WTC11 (cell line): ENCODE measurements around the gene FSHR. TPM values are rescaled to one million over a fixed set of nuclear protein-coding genes. Genes with fewer than 3 reads are reported as not detected.

ENCODE experiments used
- ATAC-seq: fragments of 200-7000 bp; cut with Tn5 transposase; 2 replicates; pipeline ENCODE4 v1.10.0; 2021; ENCODE audit warnings: mild to moderate bottlenecking, moderate library complexity
- CTCF ChIA-PET: fragments of 300-600 bp; sonication (Branson Sonifier 250); formaldehyde crosslinking; loops from one replicate; lab custom pipeline; 2021; ENCODE audit warnings: antibody characterized with exemption; lab: Charles Lee
- POLR2A ChIA-PET: fragments of 350-600 bp; sonication (Branson Sonifier 250); formaldehyde crosslinking; loops from one replicate; lab custom pipeline; 2021; ENCODE audit warnings: antibody characterized with exemption; lab: Charles Lee
- DNase-seq: peaks from one replicate; pipeline ENCODE4 v3.0.0; 2021; ENCODE audit warnings: low spot score
- H3K27ac Mint-ChIP-seq: 2 replicates; pipeline ENCODE4 v1.8.0; 2021; ENCODE audit warnings: mixed read lengths
- H3K27me3 Mint-ChIP-seq: 2 replicates; pipeline ENCODE4 v1.8.0; 2021; ENCODE audit warnings: low read depth, mild to moderate bottlenecking, moderate library complexity, mixed read lengths
- H3K36me3 Mint-ChIP-seq: 2 replicates; pipeline ENCODE4 v1.8.0; 2021; ENCODE audit warnings: mixed read lengths
- H3K4me1 Mint-ChIP-seq: 2 replicates; pipeline ENCODE4 v1.8.0; 2022; ENCODE audit warnings: mixed read lengths
- H3K4me3 Mint-ChIP-seq: 2 replicates; pipeline ENCODE4 v1.8.0; 2021; ENCODE audit warnings: mild to moderate bottlenecking, moderate library complexity, mixed read lengths
- H3K9me3 Mint-ChIP-seq: 2 replicates; pipeline ENCODE4 v1.8.0; 2021; ENCODE audit warnings: mixed read lengths
- CBFB ChIP-seq: sonication (generic); formaldehyde crosslinking; IDR thresholded peaks from 2 replicates; pipeline ENCODE4 v1.8.1; 2022; ENCODE audit warnings: mild to moderate bottlenecking, low read depth, missing genetic modification reagents
- CREB1 ChIP-seq: sonication (generic); formaldehyde crosslinking; IDR thresholded peaks from 2 replicates; pipeline ENCODE4 v1.8.0; 2023; ENCODE audit warnings: mild to moderate bottlenecking, missing genetic modification reagents
- EMX1 ChIP-seq: fragments of 250-450 bp; sonication (Bioruptor Pico); IDR thresholded peaks from 2 replicates; pipeline ENCODE4 v1.8.0; 2021; ENCODE audit warnings: mild to moderate bottlenecking
- FOXK1 ChIP-seq: sonication (generic); formaldehyde crosslinking; IDR thresholded peaks from 2 replicates; pipeline ENCODE4 v1.8.0; 2022; ENCODE audit warnings: mild to moderate bottlenecking, moderate library complexity, missing genetic modification reagents
- FOXP1 ChIP-seq: sonication (generic); formaldehyde crosslinking; IDR thresholded peaks from 2 replicates; pipeline ENCODE4 v1.8.0; 2022; ENCODE audit warnings: missing genetic modification reagents, mild to moderate bottlenecking, moderate library complexity, borderline replicate concordance
- GABPB1 ChIP-seq: sonication (generic); formaldehyde crosslinking; IDR thresholded peaks from 2 replicates; pipeline ENCODE4 v1.8.1; 2023; ENCODE audit warnings: mild to moderate bottlenecking, missing genetic modification reagents
- GTF2I ChIP-seq: fragments of 250-450 bp; sonication (Bioruptor Pico); conservative IDR thresholded peaks from 2 replicates; pipeline ENCODE4 v1.4.0; 2021; ENCODE audit warnings: mild to moderate bottlenecking
- JUN ChIP-seq: sonication (generic); formaldehyde crosslinking; IDR thresholded peaks from 2 replicates; pipeline ENCODE4 v1.8.0; 2023; ENCODE audit warnings: mild to moderate bottlenecking, missing genetic modification reagents
- KAT7 ChIP-seq: sonication (generic); formaldehyde crosslinking; IDR thresholded peaks from 2 replicates; pipeline ENCODE4 v1.8.1; 2023; ENCODE audit warnings: missing genetic modification reagents, mild to moderate bottlenecking, borderline replicate concordance
- MXD4 ChIP-seq: fragments of 250-450 bp; sonication (Bioruptor Pico); IDR thresholded peaks from 2 replicates; pipeline ENCODE4 v1.8.0; 2021; ENCODE audit warnings: mild to moderate bottlenecking, moderate library complexity, borderline replicate concordance
- NR3C1 ChIP-seq: sonication (generic); formaldehyde crosslinking; conservative IDR thresholded peaks from 2 replicates; pipeline ENCODE4 v1.8.1; 2023; ENCODE audit warnings: low read depth, mild to moderate bottlenecking, missing genetic modification reagents
- PRRX2 ChIP-seq: fragments of 250-450 bp; sonication (Bioruptor Pico); IDR thresholded peaks from 2 replicates; pipeline ENCODE4 v1.8.0; 2021; ENCODE audit warnings: mild to moderate bottlenecking
- RELA ChIP-seq: sonication (generic); formaldehyde crosslinking; IDR thresholded peaks from 2 replicates; pipeline ENCODE4 v1.8.1; 2022; ENCODE audit warnings: missing genetic modification reagents, mild to moderate bottlenecking, borderline replicate concordance
- RORB ChIP-seq: fragments of 250-450 bp; sonication (Bioruptor Pico); IDR thresholded peaks from 2 replicates; pipeline ENCODE4 v1.9.0; 2021; ENCODE audit warnings: mild to moderate bottlenecking
- SP1 ChIP-seq: sonication (generic); formaldehyde crosslinking; conservative IDR thresholded peaks from 2 replicates; pipeline ENCODE4 v1.8.1; 2022; ENCODE audit warnings: missing genetic modification reagents
- TCF7 ChIP-seq: sonication (generic); formaldehyde crosslinking; IDR thresholded peaks from 2 replicates; pipeline ENCODE4 v1.8.0; 2022; ENCODE audit warnings: mild to moderate bottlenecking, low read depth, missing genetic modification reagents, moderate library complexity
- ZBTB21 ChIP-seq: sonication (generic); formaldehyde crosslinking; IDR thresholded peaks from 2 replicates; pipeline ENCODE4 v1.8.1; 2023; ENCODE audit warnings: mild to moderate bottlenecking, missing genetic modification reagents, borderline replicate concordance
- ZNF396 ChIP-seq: fragments of 250-450 bp; sonication (Bioruptor Pico); IDR thresholded peaks from 2 replicates; pipeline ENCODE4 v1.8.0; 2021; ENCODE audit warnings: mild to moderate bottlenecking, moderate library complexity, borderline replicate concordance
- ZNF423 ChIP-seq: fragments of 250-450 bp; sonication (Bioruptor Pico); IDR thresholded peaks from 2 replicates; pipeline ENCODE4 v2.1.2; 2022; ENCODE audit warnings: mild to moderate bottlenecking, moderate library complexity
- ZNF425 ChIP-seq: fragments of 250-450 bp; sonication (Bioruptor Pico); conservative IDR thresholded peaks from 2 replicates; pipeline ENCODE4 v1.9.0; 2021; ENCODE audit warnings: mild to moderate bottlenecking
- ZNF671 ChIP-seq: fragments of 250-450 bp; sonication (Bioruptor Pico); IDR thresholded peaks from 2 replicates; pipeline ENCODE4 v1.8.0; 2021; ENCODE audit warnings: mild to moderate bottlenecking
- total RNA-seq: library from RNA; stranded (reverse); gene quantifications from 3 replicates; pipeline ENCODE4 v1.2.3, GENCODE V29; 2021
- TF ChIP-seq, protein P1 (sequence below): sonication (generic); formaldehyde crosslinking; IDR thresholded peaks from 2 replicates; pipeline ENCODE4 v1.8.1; 2023; ENCODE audit warnings: mild to moderate bottlenecking, moderate library complexity, missing genetic modification reagents
- TF ChIP-seq, protein P2 (sequence below): sonication (generic); formaldehyde crosslinking; IDR thresholded peaks from 2 replicates; pipeline ENCODE4 v1.8.0; 2023; ENCODE audit warnings: missing genetic modification reagents, mild to moderate bottlenecking, borderline replicate concordance

The FSHR gene
- total RNA-seq, 1 experiment from 2014 or later = not detected

- DNase-seq = no peak
- POLR2A ChIA-PET = no interaction called here
- H3K9me3 Mint-ChIP-seq = peaks cover 29% of the 10 kb centered on the region
- TF ChIP-seq ZNF671 = no peak
- TF ChIP-seq RELA (CRISPR knock-in tag) = no peak
- TF ChIP-seq SP1 (CRISPR knock-in tag) = no peak
- TF ChIP-seq FOXP1 = no peak
- TF ChIP-seq, protein P1, sequence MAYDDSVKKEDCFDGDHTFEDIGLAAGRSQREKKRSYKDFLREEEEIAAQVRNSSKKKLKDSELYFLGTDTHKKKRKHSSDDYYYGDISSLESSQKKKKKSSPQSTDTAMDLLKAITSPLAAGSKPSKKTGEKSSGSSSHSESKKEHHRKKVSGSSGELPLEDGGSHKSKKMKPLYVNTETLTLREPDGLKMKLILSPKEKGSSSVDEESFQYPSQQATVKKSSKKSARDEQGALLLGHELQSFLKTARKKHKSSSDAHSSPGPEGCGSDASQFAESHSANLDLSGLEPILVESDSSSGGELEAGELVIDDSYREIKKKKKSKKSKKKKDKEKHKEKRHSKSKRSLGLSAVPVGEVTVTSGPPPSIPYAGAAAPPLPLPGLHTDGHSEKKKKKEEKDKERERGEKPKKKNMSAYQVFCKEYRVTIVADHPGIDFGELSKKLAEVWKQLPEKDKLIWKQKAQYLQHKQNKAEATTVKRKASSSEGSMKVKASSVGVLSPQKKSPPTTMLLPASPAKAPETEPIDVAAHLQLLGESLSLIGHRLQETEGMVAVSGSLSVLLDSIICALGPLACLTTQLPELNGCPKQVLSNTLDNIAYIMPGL (CRISPR knock-in tag) = no peak
- no peak for TF ChIP-seq ZNF425 (CRISPR knock-in tag)
- TF ChIP-seq, all 79 proteins: peak for 0
- Mint-ChIP-seq H3K36me3 (peaks cover 5% of the 10 kb centered on the region), H3K4me1 (peaks cover 12% of the 10 kb centered on the region), H3K27me3 (no peaks in the 10 kb centered on the region), H3K27ac (no peak overlapping the region), H3K4me3 (no peak overlapping the region)
- ATAC-seq = no peak
- CTCF ChIA-PET = no interaction called here
These were observed 31.8 kb upstream of the FSHR start for GRCh38 chr2:49186050-49186648.

GRCh38 chr2:49178656-49179055 lies 24.3 kb upstream of the FSHR start:
- no peak overlapping the region for H3K27ac Mint-ChIP-seq
- no peak overlapping the region for H3K4me3 Mint-ChIP-seq
- no peak for DNase-seq
- no peak for TF ChIP-seq PRRX2
- no peak for TF ChIP-seq JUN (CRISPR knock-in tag)
- TF ChIP-seq MXD4 (CRISPR knock-in tag) = no peak
- no peak for TF ChIP-seq EMX1
- TF ChIP-seq CBFB (CRISPR knock-in tag) = no peak
- TF ChIP-seq, all 79 proteins: peak for 0
- CTCF ChIA-PET = no interaction called here
- no peak for ATAC-seq
- H3K4me1 Mint-ChIP-seq = peaks cover 18% of the 10 kb centered on the region
- peaks cover 25% of the 10 kb centered on the region for H3K36me3 Mint-ChIP-seq
- POLR2A ChIA-PET = no interaction called here
- peaks cover 57% of the 10 kb centered on the region for H3K9me3 Mint-ChIP-seq
- H3K27me3 Mint-ChIP-seq = no peaks in the 10 kb centered on the region; the same call in 1 of the 2 replicates

DNA sequence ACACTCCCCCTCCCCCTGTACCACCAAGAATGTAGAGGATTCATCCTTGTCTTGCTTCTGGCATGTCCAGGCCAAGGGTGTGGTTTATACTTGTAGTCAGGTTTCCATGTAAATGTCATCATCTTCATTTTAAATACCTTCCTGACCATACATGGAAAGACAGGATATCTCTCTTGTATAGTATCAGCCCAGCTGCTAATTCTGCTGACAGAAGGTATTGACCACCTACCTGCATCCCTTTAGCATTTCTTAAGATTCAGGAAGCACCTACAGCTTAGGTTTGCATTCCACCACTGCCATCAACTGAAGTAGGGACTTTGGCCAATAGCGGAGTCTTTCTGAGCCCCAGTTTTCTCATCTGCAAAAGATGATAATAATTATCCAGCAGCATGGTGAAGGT lies 22.9 kb upstream of the FSHR start:
- TF ChIP-seq TCF7 (no peak), ZNF396 (no peak), KAT7 (no peak), EMX1 (no peak), ZNF423 (CRISPR knock-in tag) (no peak), GABPB1 (CRISPR knock-in tag) (no peak), NR3C1 (CRISPR knock-in tag) (no peak), MXD4 (CRISPR knock-in tag) (no peak), ZBTB21 (CRISPR knock-in tag) (no peak), RORB (CRISPR knock-in tag) (no peak), CREB1 (CRISPR knock-in tag) (no peak), GTF2I (CRISPR knock-in tag) (no peak), FOXK1 (CRISPR knock-in tag) (no peak)
- TF ChIP-seq, protein P2, sequence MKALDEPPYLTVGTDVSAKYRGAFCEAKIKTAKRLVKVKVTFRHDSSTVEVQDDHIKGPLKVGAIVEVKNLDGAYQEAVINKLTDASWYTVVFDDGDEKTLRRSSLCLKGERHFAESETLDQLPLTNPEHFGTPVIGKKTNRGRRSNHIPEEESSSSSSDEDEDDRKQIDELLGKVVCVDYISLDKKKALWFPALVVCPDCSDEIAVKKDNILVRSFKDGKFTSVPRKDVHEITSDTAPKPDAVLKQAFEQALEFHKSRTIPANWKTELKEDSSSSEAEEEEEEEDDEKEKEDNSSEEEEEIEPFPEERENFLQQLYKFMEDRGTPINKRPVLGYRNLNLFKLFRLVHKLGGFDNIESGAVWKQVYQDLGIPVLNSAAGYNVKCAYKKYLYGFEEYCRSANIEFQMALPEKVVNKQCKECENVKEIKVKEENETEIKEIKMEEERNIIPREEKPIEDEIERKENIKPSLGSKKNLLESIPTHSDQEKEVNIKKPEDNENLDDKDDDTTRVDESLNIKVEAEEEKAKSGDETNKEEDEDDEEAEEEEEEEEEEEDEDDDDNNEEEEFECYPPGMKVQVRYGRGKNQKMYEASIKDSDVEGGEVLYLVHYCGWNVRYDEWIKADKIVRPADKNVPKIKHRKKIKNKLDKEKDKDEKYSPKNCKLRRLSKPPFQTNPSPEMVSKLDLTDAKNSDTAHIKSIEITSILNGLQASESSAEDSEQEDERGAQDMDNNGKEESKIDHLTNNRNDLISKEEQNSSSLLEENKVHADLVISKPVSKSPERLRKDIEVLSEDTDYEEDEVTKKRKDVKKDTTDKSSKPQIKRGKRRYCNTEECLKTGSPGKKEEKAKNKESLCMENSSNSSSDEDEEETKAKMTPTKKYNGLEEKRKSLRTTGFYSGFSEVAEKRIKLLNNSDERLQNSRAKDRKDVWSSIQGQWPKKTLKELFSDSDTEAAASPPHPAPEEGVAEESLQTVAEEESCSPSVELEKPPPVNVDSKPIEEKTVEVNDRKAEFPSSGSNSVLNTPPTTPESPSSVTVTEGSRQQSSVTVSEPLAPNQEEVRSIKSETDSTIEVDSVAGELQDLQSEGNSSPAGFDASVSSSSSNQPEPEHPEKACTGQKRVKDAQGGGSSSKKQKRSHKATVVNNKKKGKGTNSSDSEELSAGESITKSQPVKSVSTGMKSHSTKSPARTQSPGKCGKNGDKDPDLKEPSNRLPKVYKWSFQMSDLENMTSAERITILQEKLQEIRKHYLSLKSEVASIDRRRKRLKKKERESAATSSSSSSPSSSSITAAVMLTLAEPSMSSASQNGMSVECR (CRISPR knock-in tag) = no peak
- H3K9me3 Mint-ChIP-seq = peaks cover 54% of the 10 kb centered on the region
- no peak for DNase-seq
- no peak overlapping the region for H3K4me3 Mint-ChIP-seq
- CTCF ChIA-PET = interaction anchor here (0.6 kb wide), 1 partner anchor 653 kb away, joined by 3 read pairs; no protein-coding TSS in a partner anchor
- peak overlapping the region; percentile 91 for H3K27ac Mint-ChIP-seq
- H3K4me1 Mint-ChIP-seq = peaks cover 18% of the 10 kb centered on the region
- ATAC-seq = peak; percentile 96
- POLR2A ChIA-PET = no interaction called here
- H3K36me3 Mint-ChIP-seq = peaks cover 25% of the 10 kb centered on the region
- no peaks in the 10 kb centered on the region; the same call in 1 of the 2 replicates for H3K27me3 Mint-ChIP-seq
